Measurements from ENCODE around the gene TPCN2. TPM values are rescaled to one million over a fixed set of nuclear protein-coding genes. Genes with fewer than 3 reads are reported as not detected.
A peak's percentile ranks its signal among the peaks of the same experiment; 100 is the strongest.

TPCN2 gene
- total and polyA plus RNA-seq, 2 donors from 2014 or later: 12.9 to 22.4 TPM

GRCh38 chr11:69080257-69080995 is 31.7 kb downstream of the TPCN2 start:
- Histone ChIP-seq H3K4me1 (ENCODE audit: control insufficient read depth in 2 of 3, insufficient read depth in 2 of 3, low read depth in 1 of 3, low read length in 3 of 3) (no peaks in the 10 kb centered on the region), H3K27ac (ENCODE audit: low read depth in 2 of 2, low read length in 2 of 2) (no peak overlapping the region), H3K4me3 (ENCODE audit: low read length in 3 of 3) (no peak overlapping the region), H3K36me3 (ENCODE audit: control insufficient read depth in 2 of 3, insufficient read depth in 3 of 3, low read length in 3 of 3) (peaks cover 0 to 45% (median 13%) of the 10 kb centered on the region in 3 donors), H3K27me3 (ENCODE audit: control insufficient read depth, insufficient read depth, low read length) (no peaks in the 10 kb centered on the region), H3K9ac (ENCODE audit: low read length in 3 of 3) (no peak overlapping the region), H3K9me3 (ENCODE audit: control insufficient read depth in 2 of 3, insufficient read depth in 1 of 3, low read length in 3 of 3) (no peaks in the 10 kb centered on the region)
- intact Hi-C loops (cut with DNase I): no loop called here
- no peak for TF ChIP-seq CTCF (IDR thresholded peaks at IDR 0.05; ENCODE audit: borderline replicate concordance, extremely low read depth, insufficient read depth)
- FAIRE-seq (no peak), DNase-seq (peak in 1 of 5 donors; percentile 57)

GRCh38 chr11:69081180-69081579 is 32.4 kb downstream of the TPCN2 start:
- Histone ChIP-seq H3K27ac (ENCODE audit: low read depth in 2 of 2, low read length in 2 of 2) (no peak overlapping the region), H3K9me3 (ENCODE audit: control insufficient read depth in 2 of 3, insufficient read depth in 1 of 3, low read length in 3 of 3) (no peaks in the 10 kb centered on the region), H3K27me3 (ENCODE audit: control insufficient read depth, insufficient read depth, low read length) (no peaks in the 10 kb centered on the region), H3K9ac (ENCODE audit: low read length in 3 of 3) (no peak overlapping the region), H3K36me3 (ENCODE audit: control insufficient read depth in 2 of 3, insufficient read depth in 3 of 3, low read length in 3 of 3) (peaks cover 0 to 41% (median 14%) of the 10 kb centered on the region in 3 donors), H3K4me1 (ENCODE audit: control insufficient read depth in 2 of 3, insufficient read depth in 2 of 3, low read depth in 1 of 3, low read length in 3 of 3) (no peaks in the 10 kb centered on the region), H3K4me3 (ENCODE audit: low read length in 3 of 3) (no peak overlapping the region)
- FAIRE-seq (no peak), DNase-seq (no peak)
- no peak for TF ChIP-seq CTCF (IDR thresholded peaks at IDR 0.05; ENCODE audit: borderline replicate concordance, extremely low read depth, insufficient read depth)
- intact Hi-C loops (cut with DNase I): no loop called here

- no peaks in the 10 kb centered on the region for H3K27me3 ChIP-seq (ENCODE audit: control insufficient read depth, insufficient read depth, low read length)
- TF ChIP-seq CTCF (IDR thresholded peaks at IDR 0.05; ENCODE audit: borderline replicate concordance, extremely low read depth, insufficient read depth): no peak
- H3K9me3 ChIP-seq (ENCODE audit: control insufficient read depth in 2 of 3, insufficient read depth in 1 of 3, low read length in 3 of 3): no peaks in the 10 kb centered on the region
- H3K36me3 ChIP-seq (ENCODE audit: control insufficient read depth in 2 of 3, insufficient read depth in 3 of 3, low read length in 3 of 3): peaks cover 0 to 28% (median 15%) of the 10 kb centered on the region in 3 donors
- no peaks in the 10 kb centered on the region for H3K4me1 ChIP-seq (ENCODE audit: control insufficient read depth in 2 of 3, insufficient read depth in 2 of 3, low read depth in 1 of 3, low read length in 3 of 3)
- no peak for FAIRE-seq
- intact Hi-C loops (cut with DNase I): no loop called here
- no peak overlapping the region for H3K9ac ChIP-seq (ENCODE audit: low read length in 3 of 3)
- no peak overlapping the region for H3K4me3 ChIP-seq (ENCODE audit: low read length in 3 of 3)
- H3K27ac ChIP-seq (ENCODE audit: low read depth in 2 of 2, low read length in 2 of 2): no peak overlapping the region
- no peak for DNase-seq
These were observed 35.0 kb downstream of the TPCN2 start for GRCh38 chr11:69083531-69084247.
